ENCODE measurements around the gene PHACTR1. TPM values are rescaled to one million over a fixed set of nuclear protein-coding genes. Genes with fewer than 3 reads are reported as not detected.

PHACTR1 gene
- total and polyA plus RNA-seq, 2 experiments from 2014 or later = 0.65 to 3.2 TPM

GRCh38 chr6:13198168-13198567 lies 481.6 kb downstream of the PHACTR1 start:
- Histone ChIP-seq H3K27me3 (replicated peaks; ENCODE audit: insufficient read depth) (no peaks in the 10 kb centered on the region; the same call in 1 of the 2 replicates), H3K9ac (no peak overlapping the region), H3F3A (ENCODE audit: insufficient read depth) (no peaks in the 10 kb centered on the region), H4K20me1 (ENCODE audit: insufficient read depth) (no peaks in the 10 kb centered on the region), H3K4me3 (no peak overlapping the region), H2AFZ (no peak overlapping the region), H3K79me2 (ENCODE audit: insufficient read depth) (no peaks in the 10 kb centered on the region), H3K9me2 (ENCODE audit: insufficient read depth) (no peaks in the 10 kb centered on the region), H3K9me3 (ENCODE audit: low read depth) (no peaks in the 10 kb centered on the region), H3K4me1 (ENCODE audit: insufficient read depth) (no peaks in the 10 kb centered on the region), H3K36me3 (ENCODE audit: low read depth) (no peaks in the 10 kb centered on the region), H3K27ac (no peak overlapping the region), H3K4me2 (ENCODE audit: unreplicated experiment) (no peak overlapping the region)
- 63% methylated on average over 6 of the region's 6 CpGs for WGBS, 2 experiments (ENCODE audit: low coverage in 1 of 2, low lambda C conversion rate in 2 of 2, missing lambda C conversion rate in 2 of 2)
- DNase-seq = no peak
- TF ChIP-seq EZH2 (IDR thresholded peaks at IDR 0.05; ENCODE audit: insufficient read depth, poor library complexity, severe bottlenecking) = no peak
- in situ Hi-C loops (cut with MboI) = no loop called here

- Histone ChIP-seq H3K27me3 (replicated peaks; ENCODE audit: insufficient read depth) (no peaks in the 10 kb centered on the region; the same call in 1 of the 2 replicates), H4K20me1 (ENCODE audit: insufficient read depth) (no peaks in the 10 kb centered on the region), H2AFZ (no peak overlapping the region), H3K9ac (no peak overlapping the region), H3K36me3 (ENCODE audit: low read depth) (no peaks in the 10 kb centered on the region), H3F3A (ENCODE audit: insufficient read depth) (no peaks in the 10 kb centered on the region), H3K27ac (no peak overlapping the region), H3K4me1 (ENCODE audit: insufficient read depth) (no peaks in the 10 kb centered on the region), H3K79me2 (ENCODE audit: insufficient read depth) (no peaks in the 10 kb centered on the region), H3K9me2 (ENCODE audit: insufficient read depth) (no peaks in the 10 kb centered on the region), H3K4me2 (ENCODE audit: unreplicated experiment) (no peak overlapping the region), H3K9me3 (ENCODE audit: low read depth) (no peaks in the 10 kb centered on the region), H3K4me3 (no peak overlapping the region)
- TF ChIP-seq EZH2phosphoT487 (IDR thresholded peaks at IDR 0.05; ENCODE audit: insufficient read depth, low read depth) (no peak), EZH2 (IDR thresholded peaks at IDR 0.05; ENCODE audit: insufficient read depth, poor library complexity, severe bottlenecking) (no peak)
- WGBS, 2 experiments (ENCODE audit: low coverage in 1 of 2, low lambda C conversion rate in 2 of 2, missing lambda C conversion rate in 2 of 2) = 85 to 90% methylated on average over 6 of the region's 6 CpGs
- no peak for DNase-seq
- in situ Hi-C loops (cut with MboI) = no loop called here
These were observed 484.8 kb downstream of the PHACTR1 start for GRCh38 chr6:13201336-13201735.

GRCh38 chr6:13203145-13203544 lies 486.6 kb downstream of the PHACTR1 start:
- H3K4me1 ChIP-seq (ENCODE audit: insufficient read depth) = no peaks in the 10 kb centered on the region
- no peak for DNase-seq
- TF ChIP-seq EZH2 (IDR thresholded peaks at IDR 0.05; ENCODE audit: insufficient read depth, poor library complexity, severe bottlenecking) = no peak
- H3K79me2 ChIP-seq (ENCODE audit: insufficient read depth) = no peaks in the 10 kb centered on the region
- H3K9ac ChIP-seq = no peak overlapping the region
- in situ Hi-C loops (cut with MboI) = no loop called here
- H4K20me1 ChIP-seq (ENCODE audit: insufficient read depth) = no peaks in the 10 kb centered on the region
- H2AFZ ChIP-seq = no peak overlapping the region
- H3K27me3 ChIP-seq (replicated peaks; ENCODE audit: insufficient read depth) = no peaks in the 10 kb centered on the region; the same call in 1 of the 2 replicates
- H3F3A ChIP-seq (ENCODE audit: insufficient read depth) = no peaks in the 10 kb centered on the region
- no peaks in the 10 kb centered on the region for H3K36me3 ChIP-seq (ENCODE audit: low read depth)
- no peak overlapping the region for H3K4me2 ChIP-seq (ENCODE audit: unreplicated experiment)
- H3K9me2 ChIP-seq (ENCODE audit: insufficient read depth) = no peaks in the 10 kb centered on the region
- WGBS, 2 experiments (ENCODE audit: low coverage in 1 of 2, low lambda C conversion rate in 2 of 2, missing lambda C conversion rate in 2 of 2) = 79 to 84% methylated on average over 4 of the region's 4 CpGs
- no peak overlapping the region for H3K4me3 ChIP-seq
- H3K9me3 ChIP-seq (ENCODE audit: low read depth) = no peaks in the 10 kb centered on the region
- H3K27ac ChIP-seq = no peak overlapping the region

GRCh38 chr6:13205106-13205505 lies 488.5 kb downstream of the PHACTR1 start:
- H3F3A ChIP-seq (ENCODE audit: insufficient read depth) = no peaks in the 10 kb centered on the region
- H2AFZ ChIP-seq = no peak overlapping the region
- H4K20me1 ChIP-seq (ENCODE audit: insufficient read depth) = no peaks in the 10 kb centered on the region
- H3K9me2 ChIP-seq (ENCODE audit: insufficient read depth) = no peaks in the 10 kb centered on the region
- H3K79me2 ChIP-seq (ENCODE audit: insufficient read depth) = no peaks in the 10 kb centered on the region
- H3K27me3 ChIP-seq (replicated peaks; ENCODE audit: insufficient read depth) = no peaks in the 10 kb centered on the region; the same call in 1 of the 2 replicates
- H3K36me3 ChIP-seq (ENCODE audit: low read depth) = no peaks in the 10 kb centered on the region
- no peak overlapping the region for H3K27ac ChIP-seq
- H3K4me2 ChIP-seq (ENCODE audit: unreplicated experiment) = no peak overlapping the region
- no peak for DNase-seq
- no peaks in the 10 kb centered on the region for H3K9me3 ChIP-seq (ENCODE audit: low read depth)
- no peak for TF ChIP-seq EZH2phosphoT487 (IDR thresholded peaks at IDR 0.05; ENCODE audit: insufficient read depth, low read depth)
- no peak for TF ChIP-seq EZH2 (IDR thresholded peaks at IDR 0.05; ENCODE audit: insufficient read depth, poor library complexity, severe bottlenecking)
- 83 to 88% methylated on average over 6 of the region's 6 CpGs for WGBS, 2 experiments (ENCODE audit: low coverage in 1 of 2, low lambda C conversion rate in 2 of 2, missing lambda C conversion rate in 2 of 2)
- in situ Hi-C loops (cut with MboI) = no loop called here
- H3K4me3 ChIP-seq = no peak overlapping the region
- no peak overlapping the region for H3K9ac ChIP-seq
- no peaks in the 10 kb centered on the region for H3K4me1 ChIP-seq (ENCODE audit: insufficient read depth)

GRCh38 chr6:13212096-13212495 lies 495.5 kb downstream of the PHACTR1 start:
- WGBS, 2 experiments (ENCODE audit: low coverage in 1 of 2, low lambda C conversion rate in 2 of 2, missing lambda C conversion rate in 2 of 2) = 91 to 96% methylated on average over 1 of the region's 1 CpG
- in situ Hi-C loops (cut with MboI) = no loop called here
- H3K79me2 ChIP-seq (ENCODE audit: insufficient read depth) = no peaks in the 10 kb centered on the region
- H2AFZ ChIP-seq = no peak overlapping the region
- no peak overlapping the region for H3K27ac ChIP-seq
- no peak overlapping the region for H3K4me2 ChIP-seq (ENCODE audit: unreplicated experiment)
- no peak for TF ChIP-seq EZH2 (IDR thresholded peaks at IDR 0.05; ENCODE audit: insufficient read depth, poor library complexity, severe bottlenecking)
- no peak for TF ChIP-seq EZH2phosphoT487 (IDR thresholded peaks at IDR 0.05; ENCODE audit: insufficient read depth, low read depth)
- no peaks in the 10 kb centered on the region for H3F3A ChIP-seq (ENCODE audit: insufficient read depth)
- H3K27me3 ChIP-seq (replicated peaks; ENCODE audit: insufficient read depth) = no peaks in the 10 kb centered on the region
- H4K20me1 ChIP-seq (ENCODE audit: insufficient read depth) = no peaks in the 10 kb centered on the region
- no peak overlapping the region for H3K9ac ChIP-seq
- H3K4me3 ChIP-seq = no peak overlapping the region
- no peaks in the 10 kb centered on the region for H3K9me3 ChIP-seq (ENCODE audit: low read depth)
- DNase-seq = no peak
- no peaks in the 10 kb centered on the region for H3K9me2 ChIP-seq (ENCODE audit: insufficient read depth)
- H3K4me1 ChIP-seq (ENCODE audit: insufficient read depth) = no peaks in the 10 kb centered on the region
- no peaks in the 10 kb centered on the region for H3K36me3 ChIP-seq (ENCODE audit: low read depth)

Measured in GM23248 (cell line).